Gastrocnemius medialis (tissue), 4 donors: ENCODE measurements around the gene PDXK.

Source experiments
- POLR2A ChIP-seq, 2 donors: fragments of 450-650 bp; IDR thresholded peaks; one replicate each; pipeline ENCODE4 v1.6.1; 2017; ENCODE audit warnings: antibody characterized with exemption in 2 of 2, mild to moderate bottlenecking in 2 of 2, moderate library complexity in 2 of 2
- TF ChIP-seq, protein P1 (sequence below), 5 experiments: fragments of 450-650 bp in 3 of 5; fragments of 200-600 bp in 2 of 5; sonication (generic) in 2 of 5; IDR thresholded peaks in 4 of 5; conservative IDR thresholded peaks in 1 of 5; 1 replicate in 4 of 5; 2 replicates in 1 of 5; pipeline ENCODE4 v1.5.1; 2016 to 2019; ENCODE audit warnings: antibody characterized with exemption in 5 of 5, mild to moderate bottlenecking in 3 of 5, moderate library complexity in 3 of 5

DNA sequence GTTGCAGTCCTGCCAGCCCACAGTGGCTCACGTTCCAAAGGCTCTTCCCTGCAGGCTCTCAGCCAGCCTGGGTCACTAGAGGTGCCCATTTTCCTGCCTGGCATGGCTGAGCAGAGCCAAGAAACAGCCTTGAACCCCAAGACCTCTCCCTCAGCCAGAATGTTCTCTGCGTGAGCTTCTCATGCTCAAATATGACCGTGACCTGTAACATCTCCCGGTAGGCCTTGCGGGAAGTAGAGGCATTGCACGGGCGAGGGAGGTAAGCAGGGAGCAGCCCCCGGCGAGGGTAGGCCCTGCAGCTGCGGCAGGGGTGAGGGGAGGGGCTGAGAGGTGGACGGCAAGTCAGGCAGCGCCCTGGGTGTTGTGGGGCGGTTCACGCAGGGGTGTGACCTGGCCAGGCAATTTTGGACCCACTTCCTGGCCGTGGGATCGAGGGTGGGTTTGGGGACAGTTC is 90.4 kb downstream of the PDXK start:
- TF ChIP-seq, protein P1, sequence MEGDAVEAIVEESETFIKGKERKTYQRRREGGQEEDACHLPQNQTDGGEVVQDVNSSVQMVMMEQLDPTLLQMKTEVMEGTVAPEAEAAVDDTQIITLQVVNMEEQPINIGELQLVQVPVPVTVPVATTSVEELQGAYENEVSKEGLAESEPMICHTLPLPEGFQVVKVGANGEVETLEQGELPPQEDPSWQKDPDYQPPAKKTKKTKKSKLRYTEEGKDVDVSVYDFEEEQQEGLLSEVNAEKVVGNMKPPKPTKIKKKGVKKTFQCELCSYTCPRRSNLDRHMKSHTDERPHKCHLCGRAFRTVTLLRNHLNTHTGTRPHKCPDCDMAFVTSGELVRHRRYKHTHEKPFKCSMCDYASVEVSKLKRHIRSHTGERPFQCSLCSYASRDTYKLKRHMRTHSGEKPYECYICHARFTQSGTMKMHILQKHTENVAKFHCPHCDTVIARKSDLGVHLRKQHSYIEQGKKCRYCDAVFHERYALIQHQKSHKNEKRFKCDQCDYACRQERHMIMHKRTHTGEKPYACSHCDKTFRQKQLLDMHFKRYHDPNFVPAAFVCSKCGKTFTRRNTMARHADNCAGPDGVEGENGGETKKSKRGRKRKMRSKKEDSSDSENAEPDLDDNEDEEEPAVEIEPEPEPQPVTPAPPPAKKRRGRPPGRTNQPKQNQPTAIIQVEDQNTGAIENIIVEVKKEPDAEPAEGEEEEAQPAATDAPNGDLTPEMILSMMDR (IDR thresholded peaks at IDR 0.05 in 4 of 5, conservative IDR thresholded peaks at IDR 0.05 in 1 of 5) = no peak
- no peak for TF ChIP-seq POLR2A (IDR thresholded peaks at IDR 0.05)
